PC-3 (cell line): Measurements from ENCODE around the gene ARHGEF4. TPM values are rescaled to one million over a fixed set of nuclear protein-coding genes. Genes with fewer than 3 reads are reported as not detected.

Source experiments
- ATAC-seq: fragments of 200-7000 bp; cut with Tn5 transposase; 2 replicates; pipeline ENCODE4 v1.9.1; 2020; ENCODE audit warnings: mild to moderate bottlenecking, moderate library complexity
- BruUV-seq: library from RNA; stranded (reverse); fragments of 400-500 nt; replicated peaks from 2 replicates; lab custom pipeline; 2021; lab: Mats Ljungman, UMichigan
- CTCF ChIA-PET: fragments of 300-600 bp; sonication (Branson Sonifier 250); formaldehyde crosslinking; loops from one replicate; lab custom pipeline; 2022; ENCODE audit warnings: antibody characterized with exemption; lab: Charles Lee
- POLR2A ChIA-PET: fragments of 300-600 bp; sonication (Branson Sonifier 250); formaldehyde crosslinking; loops from one replicate; lab custom pipeline; 2022; ENCODE audit warnings: antibody characterized with exemption; ENCODE audit not compliant: unreplicated experiment; lab: Charles Lee
- DNase-seq: peaks from one replicate; pipeline ENCODE4 v3.0.0-alpha.2; 2015
- H2AFZ ChIP-seq: fragments of 300-600 bp; sonication (generic); 2 replicates; pipeline ENCODE4 v1.6.0; 2016; ENCODE audit warnings: antibody characterized with exemption, low read length
- H3F3A ChIP-seq: fragments of 300-600 bp; sonication (generic); one replicate; pipeline ENCODE4 v1.6.0; 2017; ENCODE audit warnings: antibody characterized with exemption, low read length, control low read depth, mild to moderate bottlenecking; ENCODE audit not compliant: unreplicated experiment
- H3K27ac ChIP-seq: fragments of 300-600 bp; sonication (generic); 2 replicates; pipeline ENCODE4 v1.5.1; 2016; ENCODE audit warnings: mild to moderate bottlenecking, low read length
- H3K27me3 ChIP-seq: fragments of 300-600 bp; sonication (generic); 2 replicates; pipeline ENCODE4 v1.6.1; 2016; ENCODE audit warnings: low read length, mixed read lengths
- H3K36me3 ChIP-seq: fragments of 300-600 bp; sonication (generic); 2 replicates; pipeline ENCODE4 v1.6.1; 2016; ENCODE audit warnings: low read depth, mixed run types, low read length, mixed read lengths
- H3K4me1 ChIP-seq: fragments of 300-600 bp; sonication (generic); 2 replicates; pipeline ENCODE4 v1.5.1; 2016; ENCODE audit warnings: low read length; ENCODE audit not compliant: insufficient read depth
- H3K4me2 ChIP-seq: fragments of 300-600 bp; sonication (generic); 2 replicates; pipeline ENCODE4 v1.6.0; 2016; ENCODE audit warnings: low read length
- H3K4me3 ChIP-seq: fragments of 300-600 bp; sonication (generic); 2 replicates; pipeline ENCODE4 v1.5.1; 2016; ENCODE audit warnings: mild to moderate bottlenecking, low read length, mixed read lengths
- H3K79me2 ChIP-seq: fragments of 300-600 bp; sonication (generic); 2 replicates; pipeline ENCODE4 v1.6.1; 2017; ENCODE audit warnings: low read length, mixed read lengths
- H3K9ac ChIP-seq: fragments of 300-600 bp; sonication (generic); 2 replicates; pipeline ENCODE4 v1.6.0; 2016; ENCODE audit warnings: mild to moderate bottlenecking, low read length
- H3K9me2 ChIP-seq: fragments of 300-600 bp; sonication (generic); replicated peaks from 2 replicates; pipeline ENCODE4 v1.6.1; 2016; ENCODE audit warnings: mixed run types, low read length, mixed read lengths
- H3K9me3 ChIP-seq: fragments of 300-600 bp; sonication (generic); 2 replicates; pipeline ENCODE4 v1.6.1; 2016; ENCODE audit warnings: low read length, mixed read lengths
- H4K20me1 ChIP-seq: fragments of 300-600 bp; sonication (generic); 2 replicates; pipeline ENCODE4 v1.6.1; 2016; ENCODE audit warnings: low read length, mixed read lengths
- EZH2 ChIP-seq: fragments of 300-600 bp; sonication (generic); IDR thresholded peaks from one replicate; pipeline ENCODE4 v1.6.1; 2017; ENCODE audit warnings: antibody characterized with exemption, mild to moderate bottlenecking, low read length; ENCODE audit not compliant: unreplicated experiment
- EZH2phosphoT487 ChIP-seq: fragments of 300-600 bp; sonication (generic); IDR thresholded peaks from 2 replicates; pipeline ENCODE4 v1.6.1; 2018; ENCODE audit warnings: mild to moderate bottlenecking, antibody characterized with exemption, low read length, borderline replicate concordance
- intact Hi-C: fragments of 100-400 bp; cut with micrococcal nuclease; formaldehyde crosslinking; loops from 2 replicates; pipeline ENCODE4 v1.9.0; 2023
- total RNA-seq: library from RNA; depleted of rRNA; stranded (reverse); fragments of >200 nt; gene quantifications from 2 replicates; pipeline ENCODE4 v1.2.3, GENCODE V29; 2014
- TF ChIP-seq, protein P1 (sequence below): fragments of 300-600 bp; sonication (generic); conservative IDR thresholded peaks from 2 replicates; pipeline ENCODE4 v1.5.1; 2017; ENCODE audit warnings: antibody characterized with exemption, low read depth, mild to moderate bottlenecking, low read length

Gene ARHGEF4
- total RNA-seq, 1 experiment from 2014 or later = 21.5 TPM

- ATAC-seq = no peak
- H3K4me2 ChIP-seq = no peak overlapping the region
- CTCF ChIA-PET = no interaction called here
- H3K27ac ChIP-seq = no peak overlapping the region
- H3K27me3 ChIP-seq = no peaks in the 10 kb centered on the region
- BruUV-seq = no TSS peak
- no peak for DNase-seq
- H3K9me2 ChIP-seq = no peaks in the 10 kb centered on the region
- H2AFZ ChIP-seq = no peak overlapping the region
- POLR2A ChIA-PET = no interaction called here
- no peak overlapping the region for H3K4me3 ChIP-seq
- H4K20me1 ChIP-seq = no peaks in the 10 kb centered on the region; the same call in 1 of the 2 replicates
- H3K9me3 ChIP-seq = no peaks in the 10 kb centered on the region
- H3K79me2 ChIP-seq = peaks cover 13% of the 10 kb centered on the region
- intact Hi-C loops = loop anchor here (2.0 to 5.0 kb wide), 2 partner anchors 29 to 38 kb away; no protein-coding TSS in a partner anchor
- no peaks in the 10 kb centered on the region for H3F3A ChIP-seq
- TF ChIP-seq EZH2phosphoT487 (no peak), EZH2 (no peak)
- TF ChIP-seq, protein P1, sequence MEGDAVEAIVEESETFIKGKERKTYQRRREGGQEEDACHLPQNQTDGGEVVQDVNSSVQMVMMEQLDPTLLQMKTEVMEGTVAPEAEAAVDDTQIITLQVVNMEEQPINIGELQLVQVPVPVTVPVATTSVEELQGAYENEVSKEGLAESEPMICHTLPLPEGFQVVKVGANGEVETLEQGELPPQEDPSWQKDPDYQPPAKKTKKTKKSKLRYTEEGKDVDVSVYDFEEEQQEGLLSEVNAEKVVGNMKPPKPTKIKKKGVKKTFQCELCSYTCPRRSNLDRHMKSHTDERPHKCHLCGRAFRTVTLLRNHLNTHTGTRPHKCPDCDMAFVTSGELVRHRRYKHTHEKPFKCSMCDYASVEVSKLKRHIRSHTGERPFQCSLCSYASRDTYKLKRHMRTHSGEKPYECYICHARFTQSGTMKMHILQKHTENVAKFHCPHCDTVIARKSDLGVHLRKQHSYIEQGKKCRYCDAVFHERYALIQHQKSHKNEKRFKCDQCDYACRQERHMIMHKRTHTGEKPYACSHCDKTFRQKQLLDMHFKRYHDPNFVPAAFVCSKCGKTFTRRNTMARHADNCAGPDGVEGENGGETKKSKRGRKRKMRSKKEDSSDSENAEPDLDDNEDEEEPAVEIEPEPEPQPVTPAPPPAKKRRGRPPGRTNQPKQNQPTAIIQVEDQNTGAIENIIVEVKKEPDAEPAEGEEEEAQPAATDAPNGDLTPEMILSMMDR = no peak
- peaks cover 16% of the 10 kb centered on the region for H3K4me1 ChIP-seq
- H3K9ac ChIP-seq = no peak overlapping the region
- H3K36me3 ChIP-seq = no peaks in the 10 kb centered on the region
These were observed 1.0 kb upstream of the ARHGEF4 start for GRCh38 chr2:130835766-130836015.

GRCh38 chr2:130837175-130837810 is 579 bp downstream of the ARHGEF4 start:
- no peaks in the 10 kb centered on the region for H3K36me3 ChIP-seq
- TF ChIP-seq EZH2phosphoT487 = no peak
- TF ChIP-seq EZH2 = no peak
- TF ChIP-seq, protein P1 = no peak
- intact Hi-C loops = loop anchor here (2.0 to 5.0 kb wide), 2 partner anchors 30 to 40 kb away; no protein-coding TSS in a partner anchor
- no peak for DNase-seq
- peak overlapping the region; percentile 88 for H3K9ac ChIP-seq
- H3K4me3 ChIP-seq = peak overlapping the region; percentile 89
- H3K79me2 ChIP-seq = peaks cover 20% of the 10 kb centered on the region
- no TSS peak for BruUV-seq
- peaks cover 6% of the 10 kb centered on the region; the same call in 1 of the 2 replicates for H4K20me1 ChIP-seq
- no peaks in the 10 kb centered on the region for H3K9me2 ChIP-seq
- no peaks in the 10 kb centered on the region for H3K27me3 ChIP-seq
- peak overlapping the region; percentile 74 for H2AFZ ChIP-seq
- no peaks in the 10 kb centered on the region for H3K9me3 ChIP-seq
- H3F3A ChIP-seq = no peaks in the 10 kb centered on the region
- H3K4me2 ChIP-seq = peak overlapping the region; percentile 78
- peak overlapping the region; percentile 41; the same call in 1 of the 2 replicates for H3K27ac ChIP-seq
- peak; percentile 41 for ATAC-seq
- ChIA-PET POLR2A (no interaction called here), CTCF (no interaction called here)
- peaks cover 16% of the 10 kb centered on the region for H3K4me1 ChIP-seq

- ChIA-PET CTCF (no interaction called here), POLR2A (no interaction called here)
- BruUV-seq = TSS peak; percentile 24
- Histone ChIP-seq H3K79me2 (peaks cover 20% of the 10 kb centered on the region), H3K27ac (no peak overlapping the region), H3K9me2 (no peaks in the 10 kb centered on the region), H2AFZ (no peak overlapping the region), H3K4me3 (peak overlapping the region; percentile 89), H4K20me1 (peaks cover 6% of the 10 kb centered on the region; the same call in 1 of the 2 replicates), H3K36me3 (no peaks in the 10 kb centered on the region), H3K27me3 (no peaks in the 10 kb centered on the region), H3K9me3 (no peaks in the 10 kb centered on the region), H3K4me1 (peaks cover 16% of the 10 kb centered on the region), H3F3A (no peaks in the 10 kb centered on the region), H3K9ac (no peak overlapping the region), H3K4me2 (peak overlapping the region; percentile 78)
- intact Hi-C loops = loop anchor here (2.0 to 5.0 kb wide), 2 partner anchors 31 to 41 kb away; no protein-coding TSS in a partner anchor
- DNase-seq = no peak
- TF ChIP-seq EZH2phosphoT487 (no peak), EZH2 (no peak)
- TF ChIP-seq, protein P1 = no peak
- ATAC-seq = no peak
These were observed 1.3 kb downstream of the ARHGEF4 start for GRCh38 chr2:130837811-130838565.
